Stimulated activated CD8-positive, alpha-beta memory T cell treated with anti-CD3 and anti-CD28 coated beads, Interleukin-7, amount 100 ng/mL, for 1 hour (primary cell): Measurements from ENCODE around the gene PTTG1IP.
"Not testable (repeated sequence)": the region's sequence is repeated elsewhere in the genome, so short reads cannot be mapped to it uniquely, and the experiment has no call there.

Experiments
- DNase-seq, 2 donors: peaks; one replicate each; pipeline ENCODE4 v3.0.0-alpha.2; 2020; ENCODE audit warnings: low read depth in 2 of 2

The PTTG1IP gene

GRCh38 chr21:44845418-44846223, 27.9 kb downstream of the PTTG1IP start:
- no peak for DNase-seq

GRCh38 chr21:44844256-44844655, 29.2 kb downstream of the PTTG1IP start:
- DNase-seq, result no peak

- no peak for DNase-seq
Measured at GRCh38 chr21:44842721-44843445, 30.6 kb downstream of the PTTG1IP start.

GRCh38 chr21:44842087-44842486, 31.4 kb downstream of the PTTG1IP start:
- DNase-seq, result no peak

- DNase-seq, result no peak
Measured at GRCh38 chr21:44840771-44841170, 32.7 kb downstream of the PTTG1IP start.

GRCh38 chr21:44838951-44839350, 34.5 kb downstream of the PTTG1IP start:
- no peak for DNase-seq

- DNase-seq, result no peak
Measured at GRCh38 chr21:44838039-44838895, 35.2 kb downstream of the PTTG1IP start.

GRCh38 chr21:44837537-44837936, 36.0 kb downstream of the PTTG1IP start:
- no peak for DNase-seq

- no peak for DNase-seq
Measured at GRCh38 chr21:44836666-44837471, 36.6 kb downstream of the PTTG1IP start.

- DNase-seq, result no peak
Measured at GRCh38 chr21:44836349-44836665, 37.2 kb downstream of the PTTG1IP start.

GRCh38 chr21:44835647-44835973, 37.9 kb downstream of the PTTG1IP start:
- no peak for DNase-seq

- no peak for DNase-seq
Measured at GRCh38 chr21:44834951-44835646, 38.4 kb downstream of the PTTG1IP start.

GRCh38 chr21:44834231-44834950, 39.1 kb downstream of the PTTG1IP start:
- no peak for DNase-seq

GRCh38 chr21:44833663-44834062, 39.8 kb downstream of the PTTG1IP start:
- DNase-seq, result no peak

GRCh38 chr21:44832516-44833255, 40.8 kb downstream of the PTTG1IP start:
- not testable (repeated sequence) for DNase-seq

- DNase-seq, result no peak
Measured at GRCh38 chr21:44831227-44831860, 42.1 kb downstream of the PTTG1IP start.

- DNase-seq, result no peak
Measured at GRCh38 chr21:44829507-44830092, 43.9 kb downstream of the PTTG1IP start.

GRCh38 chr21:44828362-44829056, 45.0 kb downstream of the PTTG1IP start:
- DNase-seq, result no peak
